Left hindlimb (tissue), 1 donor: ENCODE data around the gene LXN.

Experiments
- DNase-seq: peaks from one replicate; pipeline ENCODE4 v3.0.0-alpha.2; 2018

Gene LXN

GRCh38 chr3:158666416-158666815, 6.0 kb downstream of the LXN start:
- no peak for DNase-seq

GRCh38 chr3:158663832-158664231, 8.6 kb downstream of the LXN start:
- no peak for DNase-seq

GRCh38 chr3:158663246-158663645, 9.2 kb downstream of the LXN start:
- no peak for DNase-seq

GRCh38 chr3:158660711-158661110, 11.7 kb downstream of the LXN start:
- no peak for DNase-seq

GRCh38 chr3:158659454-158660237, 12.8 kb downstream of the LXN start:
- DNase-seq, result peak; percentile 45

GRCh38 chr3:158658889-158659288, 13.6 kb downstream of the LXN start:
- DNase-seq, result no peak

- DNase-seq, result no peak
Observed at GRCh38 chr3:158652463-158652862, 20.0 kb downstream of the LXN start.

- no peak for DNase-seq
Observed at GRCh38 chr3:158651192-158651591, 21.3 kb downstream of the LXN start.

- DNase-seq, result no peak
Observed at GRCh38 chr3:158649791-158650190, 22.7 kb downstream of the LXN start.

- peak; percentile 93 for DNase-seq
Observed at GRCh38 chr3:158644345-158644908, 28.0 kb downstream of the LXN start, which contains the start of gene GFM1. GFM1 (plus strand) TSS chr3:158644527; CDS start chr3:158644635, 108 bp downstream.

- no peak for DNase-seq
Observed at GRCh38 chr3:158642474-158643210, 29.8 kb downstream of the LXN start.

GRCh38 chr3:158642005-158642404, 30.4 kb downstream of the LXN start:
- DNase-seq, result no peak

GRCh38 chr3:158640646-158641045, 31.8 kb downstream of the LXN start:
- DNase-seq, result no peak

- no peak for DNase-seq
Observed at GRCh38 chr3:158631981-158632380, 40.5 kb downstream of the LXN start.

- DNase-seq, result no peak
Observed at GRCh38 chr3:158625881-158626280, 46.6 kb downstream of the LXN start.

- DNase-seq, result no peak
Observed at GRCh38 chr3:158617982-158618875, 54.2 kb downstream of the LXN start.
